ENCODE measurements around the gene ZCCHC7.

ZCCHC7 gene

DNA sequence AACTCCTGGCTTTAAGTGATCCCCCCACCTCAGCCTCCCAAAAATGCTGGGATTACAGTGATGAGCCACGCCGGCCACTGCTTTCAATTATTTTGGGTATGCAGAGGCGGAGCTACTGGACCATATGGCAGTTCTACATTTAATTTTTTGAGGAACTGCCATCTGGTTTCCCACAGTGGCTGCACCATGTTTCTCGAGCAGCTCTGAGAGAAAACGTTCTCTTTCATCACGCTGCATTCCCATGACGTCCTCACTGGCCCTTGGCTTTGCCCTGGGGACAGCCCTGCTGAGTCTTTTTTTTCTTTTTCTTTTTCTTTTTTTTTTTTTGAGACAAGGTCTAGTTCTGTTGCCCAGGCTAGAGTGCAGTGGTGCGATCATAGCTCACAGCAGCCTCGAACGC lies 266.6 kb downstream of the ZCCHC7 start:
- in situ Hi-C loops (cut with MboI; ENCODE audit: low sequenced_read_pairs): loop anchor here (25.0 kb wide), 1 partner anchor 100 kb away; the partner anchor contains the start of gene POLR1E

DNA sequence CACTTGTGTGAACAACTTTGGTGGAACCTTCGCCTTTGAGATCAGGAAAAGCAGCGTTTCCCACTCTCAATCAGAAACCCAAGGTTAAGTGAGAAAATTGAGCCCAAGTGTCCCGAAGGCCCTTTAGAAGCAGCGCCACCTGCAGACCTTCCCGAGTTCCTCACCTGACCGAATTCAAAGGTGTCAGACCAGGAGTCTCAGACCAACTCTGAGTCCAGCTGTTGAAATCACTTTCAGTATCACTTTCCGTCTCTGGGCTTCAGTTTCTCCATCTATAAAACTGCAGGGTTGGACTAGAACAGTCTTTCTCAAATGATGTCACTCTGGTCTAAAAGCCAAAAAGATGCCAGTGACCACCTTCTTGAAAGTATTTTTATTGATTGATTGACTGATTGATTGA lies 270.4 kb downstream of the ZCCHC7 start:
- in situ Hi-C loops (cut with MboI; ENCODE audit: low sequenced_read_pairs): loop anchor here (25.0 kb wide), 1 partner anchor 97 kb away; the partner anchor contains the start of gene POLR1E

DNA sequence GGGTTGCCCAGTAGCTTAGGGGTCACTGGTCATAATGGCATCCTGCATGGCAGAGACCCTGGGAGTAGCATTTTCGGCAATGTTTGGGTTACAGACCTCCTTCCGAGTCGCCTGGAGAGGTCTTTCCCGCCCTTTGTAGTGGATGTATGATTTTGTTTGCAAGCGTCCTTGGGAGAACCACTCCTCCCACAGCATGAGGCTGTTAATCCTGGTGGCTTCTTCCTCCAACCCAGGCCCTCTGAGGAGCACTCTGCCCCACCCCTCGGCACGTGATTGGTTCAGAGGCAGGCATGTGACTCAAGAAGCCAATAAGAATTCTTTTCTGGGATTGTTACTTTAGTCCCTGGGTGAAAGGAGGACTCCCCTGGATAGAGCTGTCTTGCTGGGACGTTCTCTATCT lies 271.9 kb downstream of the ZCCHC7 start:
- in situ Hi-C loops (cut with MboI; ENCODE audit: low sequenced_read_pairs): loop anchor here (25.0 kb wide), 1 partner anchor 95 kb away; the partner anchor contains the start of gene POLR1E

GRCh38 chr9:37395229-37395628 lies 274.9 kb downstream of the ZCCHC7 start:
- in situ Hi-C loops (cut with MboI; ENCODE audit: low sequenced_read_pairs): loop anchor here (25.0 kb wide), 1 partner anchor 92 kb away; the partner anchor contains the start of gene POLR1E

DNA sequence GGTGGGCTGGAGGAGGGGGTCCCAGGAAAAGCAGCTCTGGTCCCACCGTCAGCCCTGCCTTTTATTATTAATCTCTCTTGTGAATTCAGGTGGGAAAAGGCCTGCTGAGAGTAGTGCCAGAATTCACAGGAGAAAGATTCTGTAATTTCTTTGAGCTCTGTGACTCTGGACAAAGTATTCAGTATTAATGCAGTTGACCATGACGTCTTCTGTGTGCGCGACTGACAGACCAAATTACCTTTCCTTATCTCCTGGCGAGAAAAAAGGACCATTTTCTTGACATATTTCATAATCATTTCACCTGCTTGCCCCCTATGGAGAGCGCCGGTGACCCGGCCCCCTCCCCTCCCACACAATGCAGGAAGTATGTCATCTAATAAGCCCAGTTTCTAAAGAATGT lies 275.3 kb downstream of the ZCCHC7 start:
- in situ Hi-C loops (cut with MboI; ENCODE audit: low sequenced_read_pairs): loop anchor here (25.0 kb wide), 1 partner anchor 92 kb away; the partner anchor contains the start of gene POLR1E

- in situ Hi-C loops (cut with MboI; ENCODE audit: low sequenced_read_pairs): loop anchor here (25.0 kb wide), 1 partner anchor 89 kb away; the partner anchor contains the start of gene POLR1E
Observed at GRCh38 chr9:37397948-37398347, 277.6 kb downstream of the ZCCHC7 start.

- in situ Hi-C loops (cut with MboI; ENCODE audit: low sequenced_read_pairs): loop anchor here (25.0 kb wide), 1 partner anchor 89 kb away; the partner anchor contains the start of gene POLR1E
Observed at GRCh38 chr9:37398464-37399025, 278.2 kb downstream of the ZCCHC7 start.

DNA sequence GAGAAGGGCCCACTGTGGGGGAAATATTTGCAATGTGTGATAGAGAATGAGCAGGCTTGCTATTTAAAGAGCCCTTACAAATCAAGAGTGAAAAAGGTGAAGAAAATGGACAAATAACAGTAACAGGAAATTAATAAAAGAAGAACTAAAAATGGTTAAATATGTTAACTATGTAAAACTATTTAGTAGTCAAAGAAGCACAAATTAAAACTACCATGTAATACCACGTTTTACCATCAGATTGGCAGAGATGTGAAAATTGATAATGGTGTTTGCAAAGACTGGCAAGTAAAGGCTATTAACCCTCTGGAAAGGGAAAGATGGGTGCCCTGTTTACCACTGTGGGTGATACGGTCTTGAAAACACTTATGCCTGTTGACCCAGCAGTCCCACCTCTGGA lies 279.0 kb downstream of the ZCCHC7 start:
- in situ Hi-C loops (cut with MboI; ENCODE audit: low sequenced_read_pairs): loop anchor here (25.0 kb wide), 1 partner anchor 88 kb away; the partner anchor contains the start of gene POLR1E

- in situ Hi-C loops (cut with MboI; ENCODE audit: low sequenced_read_pairs): no loop called here
Observed at GRCh38 chr9:37404590-37404989, 284.2 kb downstream of the ZCCHC7 start.

- in situ Hi-C loops (cut with MboI; ENCODE audit: low sequenced_read_pairs): no loop called here
Observed at GRCh38 chr9:37405350-37405749, 285.0 kb downstream of the ZCCHC7 start.

DNA sequence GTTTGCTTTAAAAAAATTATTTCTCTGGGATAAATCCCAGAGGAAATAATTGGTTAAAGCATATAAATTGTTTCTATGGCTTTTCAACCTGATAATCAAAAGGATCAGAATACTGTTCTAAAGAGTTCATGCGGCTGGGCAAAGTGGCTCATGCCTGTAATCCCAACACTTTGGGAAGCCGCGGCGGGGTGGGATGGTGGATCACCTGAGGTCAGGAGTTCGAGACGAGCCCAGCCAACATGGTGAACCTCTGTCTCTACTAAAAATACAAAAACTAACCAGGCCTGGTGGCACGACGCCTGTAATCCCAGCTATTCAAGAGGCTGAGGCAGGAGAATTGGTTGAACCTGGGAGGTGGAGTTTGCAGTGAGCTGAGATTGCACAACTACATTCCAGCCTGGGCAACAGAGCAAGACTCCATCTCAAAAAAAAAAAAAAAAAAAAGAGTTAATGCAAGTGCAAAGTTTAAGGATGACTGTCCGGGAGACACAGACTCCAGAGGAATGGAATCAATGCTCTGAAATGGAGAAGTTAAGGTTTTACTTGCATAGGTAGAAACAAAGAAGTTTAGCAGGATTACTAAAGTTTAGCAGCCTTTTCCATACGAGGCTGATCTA lies 285.5 kb downstream of the ZCCHC7 start:
- in situ Hi-C loops (cut with MboI; ENCODE audit: low sequenced_read_pairs): no loop called here

DNA sequence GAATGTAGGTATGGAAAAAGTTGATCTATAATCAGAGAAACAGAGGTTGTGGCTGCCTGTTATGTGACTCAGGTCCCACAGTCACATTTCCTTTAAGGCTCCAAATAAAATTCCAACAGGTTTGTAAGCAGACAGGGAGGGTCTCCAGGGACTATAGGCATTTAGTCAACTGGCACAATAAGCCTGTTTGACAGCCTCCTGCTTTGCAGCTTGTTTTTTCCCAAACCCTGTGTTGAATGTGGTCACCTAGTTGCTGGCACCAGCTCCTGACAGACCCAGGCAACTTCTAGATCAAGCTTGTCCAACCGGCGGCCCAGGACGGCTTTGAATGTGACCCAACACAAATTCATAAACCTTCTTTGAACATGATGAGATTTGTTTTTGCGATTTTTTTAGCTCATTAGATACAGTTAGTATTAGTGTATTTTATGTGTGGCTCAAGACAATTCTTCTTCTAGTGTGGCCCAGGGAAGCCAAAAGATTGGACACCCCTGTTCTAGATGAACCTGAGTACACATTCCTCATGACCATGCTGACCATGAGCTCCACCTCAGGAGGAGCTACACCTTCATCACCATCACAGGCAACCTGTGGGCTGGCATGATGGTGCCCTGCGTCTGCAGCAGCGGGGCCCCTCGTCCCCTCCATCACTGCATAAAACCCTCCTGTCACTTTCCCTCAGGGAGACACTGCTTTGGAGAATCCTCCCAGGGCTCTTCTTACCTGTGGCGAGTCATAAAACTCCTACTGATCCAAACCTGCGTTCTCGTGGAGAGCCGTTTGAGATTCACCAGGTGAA lies 286.4 kb downstream of the ZCCHC7 start:
- in situ Hi-C loops (cut with MboI; ENCODE audit: low sequenced_read_pairs): no loop called here

DNA sequence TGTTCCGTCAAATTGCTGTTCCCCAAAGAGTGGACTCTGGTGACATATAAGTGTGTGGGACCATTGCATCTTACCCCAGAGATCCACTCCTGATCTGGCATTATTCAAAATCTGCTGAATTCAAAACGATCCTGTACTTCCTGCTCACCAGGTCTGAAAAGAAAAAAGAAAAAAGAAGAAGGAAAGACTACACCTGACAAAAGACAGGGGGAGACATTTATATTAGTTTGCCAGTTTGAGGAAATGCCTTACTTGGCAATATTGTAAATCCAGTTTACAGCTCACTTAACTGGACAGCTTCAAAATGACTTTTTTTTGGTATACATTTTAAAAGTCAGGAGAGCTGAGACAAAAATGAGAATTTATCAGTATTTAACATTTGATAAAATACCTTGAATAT lies 287.1 kb downstream of the ZCCHC7 start:
- in situ Hi-C loops (cut with MboI; ENCODE audit: low sequenced_read_pairs): no loop called here
